Measurements from ENCODE around the gene ANTXRL.
"Not testable (repeated sequence)": the region's sequence is repeated elsewhere in the genome, so short reads cannot be mapped to it uniquely, and the experiment has no call there.

Gene ANTXRL

GRCh38 chr10:46277840-46278239 lies 9.0 kb upstream of the ANTXRL start:
- no peak for DNase-seq

- not testable (repeated sequence) for DNase-seq
These were observed 4.4 kb upstream of the ANTXRL start for GRCh38 chr10:46282421-46282831.

- peak; percentile 51 for DNase-seq
These were observed 3.8 kb upstream of the ANTXRL start for GRCh38 chr10:46282842-46283574.

GRCh38 chr10:46283580-46284285 lies 3.1 kb upstream of the ANTXRL start:
- no peak for DNase-seq

- DNase-seq = peak; percentile 60
These were observed 2.2 kb upstream of the ANTXRL start for GRCh38 chr10:46284286-46285229.

GRCh38 chr10:46285300-46285699 lies 1.5 kb upstream of the ANTXRL start:
- no peak for DNase-seq

- DNase-seq = no peak
These were observed 704 bp upstream of the ANTXRL start for GRCh38 chr10:46285966-46286620.

GRCh38 chr10:46287846-46288477 lies 1.2 kb downstream of the ANTXRL start:
- DNase-seq = no peak

GRCh38 chr10:46288601-46289206 lies 1.9 kb downstream of the ANTXRL start:
- DNase-seq = no peak

- DNase-seq = no peak
These were observed 2.5 kb downstream of the ANTXRL start for GRCh38 chr10:46289209-46289810.

- DNase-seq = no peak
These were observed 3.5 kb downstream of the ANTXRL start for GRCh38 chr10:46290101-46290886.

GRCh38 chr10:46291817-46292572 lies 5.2 kb downstream of the ANTXRL start:
- DNase-seq = no peak

GRCh38 chr10:46292573-46293023 lies 5.8 kb downstream of the ANTXRL start:
- no peak for DNase-seq

GRCh38 chr10:46293228-46293627 lies 6.4 kb downstream of the ANTXRL start:
- no peak for DNase-seq

- no peak for DNase-seq
These were observed 7.2 kb downstream of the ANTXRL start for GRCh38 chr10:46293832-46294640.

- no peak for DNase-seq
These were observed 7.9 kb downstream of the ANTXRL start for GRCh38 chr10:46294641-46295220.

- DNase-seq = not testable (repeated sequence)
These were observed 8.7 kb downstream of the ANTXRL start for GRCh38 chr10:46295350-46296010.

GRCh38 chr10:46296086-46296485 lies 9.3 kb downstream of the ANTXRL start:
- not testable (repeated sequence) for DNase-seq
